ENCODE measurements around the gene ABCG2.

Gene ABCG2

DNA sequence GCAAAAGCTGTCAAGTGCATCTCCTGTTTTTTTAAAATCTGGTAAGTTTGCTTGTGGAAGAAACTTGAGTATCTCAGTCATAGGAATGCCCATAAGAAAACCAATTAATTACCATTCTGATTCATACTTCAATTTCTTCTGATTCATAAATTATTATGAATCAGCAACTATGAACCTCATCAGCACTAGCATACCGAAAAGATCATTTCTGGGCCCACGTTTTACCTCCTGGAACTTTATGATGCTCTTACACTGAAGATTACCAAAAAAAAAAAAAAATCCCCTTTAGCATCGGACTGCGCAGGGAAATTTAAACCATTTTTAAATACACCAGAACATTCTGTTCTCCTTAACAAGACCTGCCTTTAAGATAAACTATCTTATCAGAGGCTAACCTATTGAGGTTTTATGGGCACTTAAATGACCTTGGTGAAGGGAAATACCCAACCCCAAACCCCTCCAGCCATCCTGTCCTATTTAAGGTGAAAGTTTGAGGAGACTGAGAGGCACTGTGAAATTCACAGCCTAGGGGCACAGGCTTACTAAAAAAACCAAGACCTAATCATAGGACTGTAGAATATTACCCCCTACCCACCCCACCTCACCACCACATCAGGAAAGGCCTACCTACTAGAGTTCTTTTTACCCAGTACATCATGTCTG, 38.2 kb upstream of the ABCG2 start:
- Mint-ChIP-seq H3K27me3 (ENCODE audit: low read depth) (no peaks in the 10 kb centered on the region), H3K4me1 (no peaks in the 10 kb centered on the region), H3K9me3 (no peaks in the 10 kb centered on the region), H3K36me3 (ENCODE audit: low read depth) (no peaks in the 10 kb centered on the region), H3K4me3 (no peak overlapping the region), H3K27ac (no peak overlapping the region)
- TF ChIP-seq, protein P1, sequence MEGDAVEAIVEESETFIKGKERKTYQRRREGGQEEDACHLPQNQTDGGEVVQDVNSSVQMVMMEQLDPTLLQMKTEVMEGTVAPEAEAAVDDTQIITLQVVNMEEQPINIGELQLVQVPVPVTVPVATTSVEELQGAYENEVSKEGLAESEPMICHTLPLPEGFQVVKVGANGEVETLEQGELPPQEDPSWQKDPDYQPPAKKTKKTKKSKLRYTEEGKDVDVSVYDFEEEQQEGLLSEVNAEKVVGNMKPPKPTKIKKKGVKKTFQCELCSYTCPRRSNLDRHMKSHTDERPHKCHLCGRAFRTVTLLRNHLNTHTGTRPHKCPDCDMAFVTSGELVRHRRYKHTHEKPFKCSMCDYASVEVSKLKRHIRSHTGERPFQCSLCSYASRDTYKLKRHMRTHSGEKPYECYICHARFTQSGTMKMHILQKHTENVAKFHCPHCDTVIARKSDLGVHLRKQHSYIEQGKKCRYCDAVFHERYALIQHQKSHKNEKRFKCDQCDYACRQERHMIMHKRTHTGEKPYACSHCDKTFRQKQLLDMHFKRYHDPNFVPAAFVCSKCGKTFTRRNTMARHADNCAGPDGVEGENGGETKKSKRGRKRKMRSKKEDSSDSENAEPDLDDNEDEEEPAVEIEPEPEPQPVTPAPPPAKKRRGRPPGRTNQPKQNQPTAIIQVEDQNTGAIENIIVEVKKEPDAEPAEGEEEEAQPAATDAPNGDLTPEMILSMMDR (IDR thresholded peaks at IDR 0.05; ENCODE audit: unreplicated experiment in 3 of 3) = no peak

DNA sequence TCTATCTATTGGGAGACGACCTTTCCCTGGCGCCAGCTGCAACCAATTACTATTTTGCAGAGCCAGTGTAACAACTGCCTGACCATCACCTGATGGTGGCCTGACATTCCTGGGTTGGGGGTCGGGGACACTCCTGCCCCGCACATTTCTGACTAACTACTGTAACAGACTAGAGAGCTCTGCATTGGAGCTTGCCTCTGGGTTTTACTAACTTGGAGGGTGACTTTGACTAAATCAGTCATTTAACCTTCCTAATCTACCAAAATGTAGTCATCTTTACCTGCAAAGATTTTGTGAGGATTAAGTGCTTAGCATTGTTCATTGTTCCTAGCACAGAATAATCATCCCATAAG, 37.5 kb upstream of the ABCG2 start:
- TF ChIP-seq, protein P1 (IDR thresholded peaks at IDR 0.05; ENCODE audit: unreplicated experiment in 3 of 3) = no peak
- Mint-ChIP-seq H3K4me1 (no peaks in the 10 kb centered on the region), H3K4me3 (no peak overlapping the region), H3K36me3 (ENCODE audit: low read depth) (no peaks in the 10 kb centered on the region), H3K9me3 (no peaks in the 10 kb centered on the region), H3K27ac (no peak overlapping the region), H3K27me3 (ENCODE audit: low read depth) (no peaks in the 10 kb centered on the region)

DNA sequence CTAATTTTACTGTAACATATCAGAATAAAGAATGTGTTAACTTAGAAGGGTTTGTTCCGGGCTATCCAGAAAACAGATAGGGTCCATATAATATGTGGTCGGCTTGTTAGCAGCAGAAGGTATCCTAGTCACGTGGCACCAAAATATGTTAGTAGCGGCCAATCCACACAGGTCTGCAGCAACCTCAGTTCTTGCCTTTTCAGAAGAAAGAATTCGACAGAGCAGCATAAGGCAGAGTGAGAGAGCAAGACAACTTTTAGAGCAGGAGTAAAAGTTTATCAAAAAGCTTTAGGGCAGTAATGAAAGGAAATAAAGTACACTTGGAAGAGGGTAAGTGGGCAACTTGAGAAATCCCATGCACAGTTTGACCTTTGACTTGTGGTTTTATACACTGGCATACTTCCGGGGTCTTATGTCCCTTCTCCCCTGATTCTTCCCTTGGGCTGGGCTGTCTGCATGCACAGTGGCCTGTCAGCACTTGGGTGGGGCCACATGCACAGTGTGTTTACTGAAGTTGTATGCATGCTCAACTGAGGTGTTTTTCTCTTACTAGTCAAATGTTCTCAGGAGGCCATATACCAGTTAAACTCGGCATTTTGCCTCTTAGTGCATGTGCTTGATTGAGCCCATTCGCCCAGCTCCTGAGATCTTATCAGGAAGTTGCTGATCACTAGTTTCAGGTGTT, 37.0 kb upstream of the ABCG2 start:
- TF ChIP-seq, protein P1 (IDR thresholded peaks at IDR 0.05; ENCODE audit: unreplicated experiment in 3 of 3) = no peak
- no peaks in the 10 kb centered on the region for H3K27me3 Mint-ChIP-seq (ENCODE audit: low read depth)
- H3K4me1 Mint-ChIP-seq = no peaks in the 10 kb centered on the region
- no peaks in the 10 kb centered on the region for H3K9me3 Mint-ChIP-seq
- H3K36me3 Mint-ChIP-seq (ENCODE audit: low read depth) = no peaks in the 10 kb centered on the region
- H3K4me3 Mint-ChIP-seq = no peak overlapping the region
- no peak overlapping the region for H3K27ac Mint-ChIP-seq

DNA sequence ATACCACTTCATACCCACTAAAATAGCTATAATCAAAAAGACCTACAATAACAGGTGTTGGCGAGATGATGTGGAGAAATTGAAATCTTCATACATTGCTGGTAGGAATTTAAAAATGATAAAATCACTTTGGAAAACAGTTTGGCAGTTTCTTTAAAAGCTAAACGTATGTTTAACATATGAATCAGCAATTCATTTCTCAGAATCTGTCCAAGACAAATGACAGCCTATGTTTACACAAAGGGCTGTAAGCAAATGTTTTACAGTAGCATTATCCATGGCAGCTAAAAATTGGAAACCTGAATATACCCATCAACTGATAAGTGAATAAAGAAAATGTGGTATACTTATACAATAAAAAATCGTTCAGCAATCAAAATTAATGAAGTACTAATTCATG, 33.0 kb upstream of the ABCG2 start:
- TF ChIP-seq, protein P1 (IDR thresholded peaks at IDR 0.05; ENCODE audit: unreplicated experiment in 3 of 3) = no peak
- no peaks in the 10 kb centered on the region for H3K9me3 Mint-ChIP-seq
- no peaks in the 10 kb centered on the region for H3K27me3 Mint-ChIP-seq (ENCODE audit: low read depth)
- no peaks in the 10 kb centered on the region for H3K4me1 Mint-ChIP-seq
- H3K27ac Mint-ChIP-seq = no peak overlapping the region
- H3K36me3 Mint-ChIP-seq (ENCODE audit: low read depth) = no peaks in the 10 kb centered on the region
- no peak overlapping the region for H3K4me3 Mint-ChIP-seq

DNA sequence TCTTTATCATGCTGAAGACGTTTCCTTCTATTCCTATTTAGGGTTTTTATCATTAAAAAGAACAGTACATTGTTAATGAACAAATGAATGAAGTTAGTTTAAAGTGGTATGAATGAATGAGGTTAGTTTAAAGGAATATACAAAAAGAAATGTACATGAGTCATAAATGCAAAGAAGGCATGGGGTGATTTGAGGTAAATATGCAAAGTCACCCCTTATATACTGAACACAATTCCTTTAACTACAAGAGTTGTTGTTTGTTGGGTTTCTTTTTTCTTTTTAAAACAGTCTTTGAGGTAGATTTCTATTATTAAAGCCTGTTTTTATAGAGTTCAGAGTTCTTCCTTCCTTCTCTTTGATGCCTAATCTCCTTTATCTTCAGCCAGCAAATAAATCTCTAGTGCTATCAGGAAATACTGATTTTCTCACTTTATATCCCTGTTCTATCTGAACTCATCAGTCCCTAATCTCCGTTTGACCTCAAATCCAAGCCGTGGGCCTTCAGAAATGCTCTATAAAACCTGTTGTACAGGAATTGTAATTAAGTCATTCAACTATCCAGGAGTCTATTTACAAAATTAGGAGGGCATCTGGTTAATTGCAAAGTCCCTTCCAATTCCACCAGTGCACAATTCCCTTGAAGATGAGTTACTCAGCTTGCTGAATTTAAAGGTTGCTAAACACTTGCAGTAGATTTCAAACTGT, 31.6 kb upstream of the ABCG2 start:
- TF ChIP-seq, protein P1 (IDR thresholded peaks at IDR 0.05; ENCODE audit: unreplicated experiment in 3 of 3) = no peak
- H3K27ac Mint-ChIP-seq = no peak overlapping the region
- no peaks in the 10 kb centered on the region for H3K27me3 Mint-ChIP-seq (ENCODE audit: low read depth)
- peaks cover 4% of the 10 kb centered on the region for H3K9me3 Mint-ChIP-seq
- no peaks in the 10 kb centered on the region for H3K36me3 Mint-ChIP-seq (ENCODE audit: low read depth)
- H3K4me3 Mint-ChIP-seq = no peak overlapping the region
- no peaks in the 10 kb centered on the region for H3K4me1 Mint-ChIP-seq

Data from nephron (organoid).